NCI-H1694 (cell line): ENCODE data around the gene RTN4R.

Experiments used
- DNase-seq: peaks from one replicate; lab custom pipeline; 2025; lab: John Stamatoyannopoulos, UW

The RTN4R gene

GRCh38 chr22:20199413-20199842 lies 68.7 kb downstream of the RTN4R start:
- DNase-seq, result no peak

- DNase-seq, result no peak
These were observed 69.4 kb downstream of the RTN4R start for GRCh38 chr22:20198557-20199319.

GRCh38 chr22:20197407-20198030 lies 70.6 kb downstream of the RTN4R start:
- DNase-seq, result no peak

GRCh38 chr22:20196094-20196842 lies 71.8 kb downstream of the RTN4R start:
- no peak for DNase-seq

- DNase-seq, result no peak
These were observed 73.2 kb downstream of the RTN4R start for GRCh38 chr22:20194681-20195593.

- no peak for DNase-seq
These were observed 74.2 kb downstream of the RTN4R start for GRCh38 chr22:20193761-20194494.

GRCh38 chr22:20192972-20193760 lies 75.0 kb downstream of the RTN4R start:
- no peak for DNase-seq

- DNase-seq, result no peak
These were observed 75.7 kb downstream of the RTN4R start for GRCh38 chr22:20192293-20192971.

- DNase-seq, result no peak
These were observed 76.3 kb downstream of the RTN4R start for GRCh38 chr22:20191803-20192202.
